Measurements from ENCODE around the gene PARVB. TPM values are rescaled to one million over a fixed set of nuclear protein-coding genes. Genes with fewer than 3 reads are reported as not detected.
"Not testable (repeated sequence)": the region's sequence is repeated elsewhere in the genome, so short reads cannot be mapped to it uniquely, and the experiment has no call there.

Gene PARVB
- total and polyA plus RNA-seq, 9 donors: 12.3 to 62.9 (median 39.1) TPM

- intact Hi-C loops (cut with DNase I): no loop called here
- no peaks in the 10 kb centered on the region for H3K36me3 ChIP-seq
- peaks cover 16% of the 10 kb centered on the region for H3K4me1 ChIP-seq (ENCODE audit: insufficient read depth)
- no peaks in the 10 kb centered on the region for H3K27me3 ChIP-seq
- DNase-seq: no peak
- H3K4me3 ChIP-seq: no peak overlapping the region
- TF ChIP-seq POLR2A (IDR thresholded peaks at IDR 0.05) (no peak), CTCF (IDR thresholded peaks at IDR 0.05) (no peak), EP300 (IDR thresholded peaks at IDR 0.05) (no peak)
- H3K9me3 ChIP-seq: no peaks in the 10 kb centered on the region
- no peak overlapping the region for H3K27ac ChIP-seq
- WGBS, 3 donors: 92 to 96% (median 93%) methylated on average over 4 of the region's 4 CpGs
Observed at GRCh38 chr22:44005524-44005923, 18.6 kb upstream of the PARVB start.

- Histone ChIP-seq H3K27ac (no peak overlapping the region), H3K27me3 (no peaks in the 10 kb centered on the region), H3K36me3 (no peaks in the 10 kb centered on the region), H3K4me3 (no peak overlapping the region), H3K4me1 (ENCODE audit: insufficient read depth) (no peaks in the 10 kb centered on the region), H3K9me3 (no peaks in the 10 kb centered on the region)
- intact Hi-C loops (cut with DNase I): no loop called here
- no peak for DNase-seq
- WGBS, 3 donors: 83 to 90% (median 87%) methylated on average over 5 of the region's 5 CpGs
- TF ChIP-seq POLR2A (IDR thresholded peaks at IDR 0.05) (no peak), EP300 (IDR thresholded peaks at IDR 0.05) (no peak), CTCF (IDR thresholded peaks at IDR 0.05) (no peak)
Observed at GRCh38 chr22:44012162-44012561, 11.9 kb upstream of the PARVB start.

GRCh38 chr22:44012591-44012990, 11.5 kb upstream of the PARVB start:
- no peak for DNase-seq
- H3K4me1 ChIP-seq (ENCODE audit: insufficient read depth): no peaks in the 10 kb centered on the region
- intact Hi-C loops (cut with DNase I): no loop called here
- no peak for TF ChIP-seq EP300 (IDR thresholded peaks at IDR 0.05)
- no peak for TF ChIP-seq CTCF (IDR thresholded peaks at IDR 0.05)
- no peak for TF ChIP-seq POLR2A (IDR thresholded peaks at IDR 0.05)
- no peaks in the 10 kb centered on the region for H3K36me3 ChIP-seq
- no peaks in the 10 kb centered on the region for H3K9me3 ChIP-seq
- no peaks in the 10 kb centered on the region for H3K27me3 ChIP-seq
- WGBS, 3 donors: 89 to 94% (median 93%) methylated on average over 7 of the region's 7 CpGs
- no peak overlapping the region for H3K4me3 ChIP-seq
- H3K27ac ChIP-seq: no peak overlapping the region

- H3K4me1 ChIP-seq (ENCODE audit: insufficient read depth): no peaks in the 10 kb centered on the region
- intact Hi-C loops (cut with DNase I): no loop called here
- TF ChIP-seq CTCF (IDR thresholded peaks at IDR 0.05) (no peak), EP300 (IDR thresholded peaks at IDR 0.05) (no peak), POLR2A (IDR thresholded peaks at IDR 0.05) (no peak)
- WGBS, 3 donors: 37 to 63% (median 46%) methylated on average over 2 of the region's 2 CpGs
- no peak overlapping the region for H3K4me3 ChIP-seq
- H3K36me3 ChIP-seq: no peaks in the 10 kb centered on the region
- no peak overlapping the region for H3K27ac ChIP-seq
- no peaks in the 10 kb centered on the region for H3K9me3 ChIP-seq
- H3K27me3 ChIP-seq: no peaks in the 10 kb centered on the region
- no peak for DNase-seq
Observed at GRCh38 chr22:44014241-44014640, 9.9 kb upstream of the PARVB start.

- intact Hi-C loops (cut with DNase I); H3K4me3 ChIP-seq; H3K27me3 ChIP-seq; H3K36me3 ChIP-seq; DNase-seq; H3K4me1 ChIP-seq (ENCODE audit: insufficient read depth); H3K9me3 ChIP-seq; H3K27ac ChIP-seq: not testable (repeated sequence)
- 80 to 88% (median 87%) methylated on average over 3 of the region's 3 CpGs for WGBS, 3 donors
Observed at GRCh38 chr22:44016586-44016985, 7.5 kb upstream of the PARVB start.
